Colonic mucosa (tissue), 4 donors: ENCODE results near the gene PAPOLA. TPM values are rescaled to one million over a fixed set of nuclear protein-coding genes. Genes with fewer than 3 reads are reported as not detected.

Experiments
- DNase-seq: peaks from one replicate; pipeline ENCODE4 v3.0.0-alpha.2; 2020
- H3K27ac ChIP-seq: fragments of 200-600 bp; one replicate; pipeline ENCODE4 v1.8.0; 2021
- H3K27me3 ChIP-seq: fragments of 200-600 bp; one replicate; pipeline ENCODE4 v1.8.0; 2021
- H3K36me3 ChIP-seq: fragments of 200-600 bp; one replicate; pipeline ENCODE4 v1.8.0; 2021
- H3K4me1 ChIP-seq: fragments of 200-600 bp; one replicate; pipeline ENCODE4 v1.8.0; 2021; ENCODE audit warnings: mild to moderate bottlenecking
- H3K4me3 ChIP-seq: fragments of 200-600 bp; one replicate; pipeline ENCODE4 v1.8.0; 2021
- H3K9ac ChIP-seq, 2 donors: one replicate each; pipeline ENCODE4 v1.7.0; 2013; ENCODE audit warnings: control low read depth in 2 of 2, low read depth in 2 of 2, low read length in 2 of 2
- H3K9me3 ChIP-seq: fragments of 200-600 bp; one replicate; pipeline ENCODE4 v1.8.0; 2021
- intact Hi-C: fragments of 100-400 bp; cut with DNase I; formaldehyde crosslinking; loops from one replicate; pipeline ENCODE4 v1.14.1; 2022
- total RNA-seq, 2 donors: library from RNA; stranded (reverse); fragmentation: NEBNext Ultra II Directional in 1 of 2; extraction: Animal tissue kit (Norgen Biotek cat#: 25700) in 1 of 2; gene quantifications; one replicate each; pipeline ENCODE4 v1.2.1, GENCODE V29; 2021
- TF ChIP-seq, protein P1 (sequence below): fragments of 200-600 bp; IDR thresholded peaks from one replicate; pipeline ENCODE4 v1.8.0; 2022; ENCODE audit warnings: antibody characterized with exemption, mild to moderate bottlenecking
- donor health status: healthy.
- donor health status: DM: no; HTN: no; CAD: no.
- donor health status: DM: no; HTN: no; CAD: no.

Gene PAPOLA
- total RNA-seq: 100 to 1,000 TPM; 176 to 196 TPM

GRCh38 chr14:96501740-96502620, at the start of gene PAPOLA:
Gene PAPOLA, plus strand, starts transcription at chr14:96502382. Its CDS starts 211 bp downstream, at chr14:96502593.
- Histone ChIP-seq H3K9ac (peak within 1 kb of the TSS; percentile 95 to 97), H3K4me1 (peaks cover 10% of the 10 kb centered on the region), H3K27me3 (no peaks in the 10 kb centered on the region), H3K4me3 (peak within 1 kb of the TSS; percentile 83), H3K36me3 (no peaks in the 10 kb centered on the region), H3K27ac (peak within 1 kb of the TSS; percentile 92), H3K9me3 (no peaks in the 10 kb centered on the region)
- peak; percentile 95 for DNase-seq
- intact Hi-C loops: loop anchor here (5.0 kb wide), 1 partner anchor 400 kb away; no protein-coding TSS in a partner anchor
- TF ChIP-seq, protein P1, sequence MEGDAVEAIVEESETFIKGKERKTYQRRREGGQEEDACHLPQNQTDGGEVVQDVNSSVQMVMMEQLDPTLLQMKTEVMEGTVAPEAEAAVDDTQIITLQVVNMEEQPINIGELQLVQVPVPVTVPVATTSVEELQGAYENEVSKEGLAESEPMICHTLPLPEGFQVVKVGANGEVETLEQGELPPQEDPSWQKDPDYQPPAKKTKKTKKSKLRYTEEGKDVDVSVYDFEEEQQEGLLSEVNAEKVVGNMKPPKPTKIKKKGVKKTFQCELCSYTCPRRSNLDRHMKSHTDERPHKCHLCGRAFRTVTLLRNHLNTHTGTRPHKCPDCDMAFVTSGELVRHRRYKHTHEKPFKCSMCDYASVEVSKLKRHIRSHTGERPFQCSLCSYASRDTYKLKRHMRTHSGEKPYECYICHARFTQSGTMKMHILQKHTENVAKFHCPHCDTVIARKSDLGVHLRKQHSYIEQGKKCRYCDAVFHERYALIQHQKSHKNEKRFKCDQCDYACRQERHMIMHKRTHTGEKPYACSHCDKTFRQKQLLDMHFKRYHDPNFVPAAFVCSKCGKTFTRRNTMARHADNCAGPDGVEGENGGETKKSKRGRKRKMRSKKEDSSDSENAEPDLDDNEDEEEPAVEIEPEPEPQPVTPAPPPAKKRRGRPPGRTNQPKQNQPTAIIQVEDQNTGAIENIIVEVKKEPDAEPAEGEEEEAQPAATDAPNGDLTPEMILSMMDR: no peak

GRCh38 chr14:96452684-96453083, 49.5 kb upstream of the PAPOLA start:
- Histone ChIP-seq H3K4me3 (no peak overlapping the region), H3K9me3 (no peaks in the 10 kb centered on the region), H3K27ac (no peak overlapping the region), H3K4me1 (no peaks in the 10 kb centered on the region), H3K27me3 (no peaks in the 10 kb centered on the region), H3K9ac (no peak overlapping the region), H3K36me3 (no peaks in the 10 kb centered on the region)
- intact Hi-C loops: no loop called here
- no peak for DNase-seq
- TF ChIP-seq, protein P1: no peak

DNA sequence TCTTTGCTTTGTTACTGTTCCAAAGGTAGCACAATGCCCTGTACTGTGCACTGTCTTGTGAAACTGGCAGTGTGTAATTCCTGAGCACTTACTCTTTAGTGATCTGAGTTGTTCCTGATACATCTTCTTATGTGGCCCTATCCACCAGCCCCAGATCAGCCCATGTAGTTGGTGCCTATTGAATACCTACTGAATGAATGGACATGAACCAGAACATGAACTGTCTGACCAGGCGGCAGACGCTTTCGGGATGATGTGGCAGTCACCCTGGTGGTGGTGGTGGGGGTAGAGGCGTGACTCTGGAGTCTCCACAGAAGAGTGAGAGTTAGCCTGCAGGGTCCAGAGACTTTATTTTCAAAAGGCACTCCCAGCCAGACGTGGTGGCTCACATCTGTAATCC, 46.6 kb upstream of the PAPOLA start:
- Histone ChIP-seq H3K36me3 (no peaks in the 10 kb centered on the region), H3K4me1 (no peaks in the 10 kb centered on the region), H3K4me3 (no peak overlapping the region), H3K27ac (no peak overlapping the region), H3K9me3 (no peaks in the 10 kb centered on the region), H3K27me3 (no peaks in the 10 kb centered on the region), H3K9ac (no peak overlapping the region)
- TF ChIP-seq, protein P1: no peak
- intact Hi-C loops: no loop called here
- no peak for DNase-seq

DNA sequence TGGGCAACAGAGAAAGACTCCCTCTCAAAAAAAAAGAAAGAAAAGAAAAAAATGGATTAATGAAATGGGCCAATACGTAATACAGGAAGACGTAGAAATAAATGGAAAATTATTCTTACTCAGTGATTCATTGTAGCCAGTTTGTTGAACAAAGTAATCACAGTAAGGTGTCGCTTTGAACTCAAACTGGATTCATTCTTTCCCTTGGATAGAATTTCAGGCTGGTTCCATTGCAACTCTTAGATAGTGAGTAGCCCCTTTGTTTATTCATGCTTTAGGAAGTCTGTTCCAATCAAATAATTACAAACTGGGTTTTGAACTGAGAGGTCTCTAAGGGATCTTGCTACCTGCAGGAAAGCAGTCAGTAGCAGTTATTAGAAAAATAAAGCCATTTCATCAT, 42.3 kb upstream of the PAPOLA start:
- no peak for DNase-seq
- no peaks in the 10 kb centered on the region for H3K27me3 ChIP-seq
- no peaks in the 10 kb centered on the region for H3K9me3 ChIP-seq
- intact Hi-C loops: no loop called here
- TF ChIP-seq, protein P1: no peak
- no peaks in the 10 kb centered on the region for H3K4me1 ChIP-seq
- H3K9ac ChIP-seq: no peak overlapping the region
- H3K36me3 ChIP-seq: no peaks in the 10 kb centered on the region
- no peak overlapping the region for H3K4me3 ChIP-seq
- H3K27ac ChIP-seq: no peak overlapping the region

DNA sequence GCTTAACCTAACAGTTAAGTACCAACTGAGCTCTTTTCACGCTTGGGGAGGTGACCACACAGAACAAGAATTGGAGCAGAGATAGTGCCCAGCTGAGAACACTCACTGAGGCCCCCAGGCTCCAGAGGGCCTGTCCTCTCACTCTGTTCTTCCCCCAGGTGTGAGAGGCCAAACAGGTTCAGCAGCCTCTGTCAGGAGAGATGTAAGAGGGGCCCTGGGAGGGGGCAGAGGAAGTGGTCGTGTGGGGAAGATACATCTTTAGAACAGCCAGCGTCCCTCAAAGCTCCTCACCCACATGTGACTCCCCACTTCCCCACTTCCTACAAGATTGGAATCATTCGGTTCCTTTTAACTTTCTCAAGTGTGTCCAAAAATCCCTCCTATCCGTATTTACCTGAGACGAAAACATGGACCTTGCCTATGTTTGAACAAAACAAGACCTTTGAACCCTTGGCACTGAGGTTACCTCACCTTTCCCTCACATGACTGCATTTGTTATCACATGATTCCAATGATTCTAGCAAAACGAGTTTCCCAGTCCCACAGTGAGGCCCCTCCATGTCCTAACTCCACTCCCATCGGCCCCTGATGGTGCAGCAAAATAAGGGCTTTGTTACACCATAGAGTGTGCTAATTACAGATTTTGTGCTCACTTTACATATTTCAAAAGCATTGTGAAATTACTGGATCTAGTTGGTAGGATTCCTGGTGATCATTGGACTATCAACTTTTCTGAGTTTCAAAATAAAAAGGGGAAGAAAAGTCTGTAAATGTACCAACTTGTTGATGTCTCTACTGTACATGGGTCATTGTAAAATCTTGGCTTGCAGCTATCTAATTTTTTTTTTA, 40.0 kb upstream of the PAPOLA start:
- intact Hi-C loops: no loop called here
- Histone ChIP-seq H3K9ac (no peak overlapping the region), H3K4me3 (no peak overlapping the region), H3K27ac (peak overlapping the region; percentile 22), H3K9me3 (no peaks in the 10 kb centered on the region), H3K4me1 (no peaks in the 10 kb centered on the region), H3K27me3 (no peaks in the 10 kb centered on the region), H3K36me3 (no peaks in the 10 kb centered on the region)
- TF ChIP-seq, protein P1: no peak
- DNase-seq: peak; percentile 65
